ENCODE measurements around the gene ACHE. TPM values are rescaled to one million over a fixed set of nuclear protein-coding genes. Genes with fewer than 3 reads are reported as not detected.
"Not testable (repeated sequence)": the region's sequence is repeated elsewhere in the genome, so short reads cannot be mapped to it uniquely, and the experiment has no call there.

ACHE gene
- total and polyA plus RNA-seq, 4 donors: 0.15 to 17.6 (median 0.21) TPM

- TF ChIP-seq FOXA1 (IDR thresholded peaks at IDR 0.05): peak; percentile 93
- TF ChIP-seq JUND (IDR thresholded peaks at IDR 0.05): peak; percentile 93 to 97
These were observed 18.7 kb upstream of the ACHE start (continued) for GRCh38 chr7:100914208-100914878.

- no peak for DNase-seq (ENCODE audit: low spot score)
- 89% methylated on average over 3 of the region's 3 CpGs for WGBS
These were observed 15.8 kb upstream of the ACHE start for GRCh38 chr7:100911484-100911883.

GRCh38 chr7:100910443-100910842 lies 14.8 kb upstream of the ACHE start:
- H3K36me3 ChIP-seq (ENCODE audit: control insufficient read depth in 4 of 4, insufficient read depth in 3 of 4, low read depth in 1 of 4, low read length in 3 of 4); H3K27ac ChIP-seq (ENCODE audit: low read depth in 1 of 2, low read length in 2 of 2); H3K9ac ChIP-seq (ENCODE audit: low read depth in 1 of 2, low read length in 2 of 2); H3K4me3 ChIP-seq (ENCODE audit: low read depth in 1 of 3, low read length in 3 of 3); H3K27me3 ChIP-seq (ENCODE audit: control insufficient read depth in 4 of 4, insufficient read depth in 4 of 4, low read length in 3 of 4); H3K9me3 ChIP-seq (ENCODE audit: control insufficient read depth in 4 of 4, low read length in 3 of 4); DNase-seq (ENCODE audit: low spot score): not testable (repeated sequence)
- 70% methylated on average over 7 of the region's 7 CpGs for WGBS
- peaks cover 4 to 17% (median 7%) of the 10 kb centered on the region in 4 donors for H3K4me1 ChIP-seq (ENCODE audit: control insufficient read depth in 4 of 4, insufficient read depth in 4 of 4, low read length in 3 of 4)

More at GRCh38 chr7:100911484-100911883, 15.8 kb upstream of the ACHE start:
- Histone ChIP-seq H3K27ac (ENCODE audit: low read depth in 1 of 2, low read length in 2 of 2) (no peak overlapping the region), H3K4me1 (ENCODE audit: control insufficient read depth in 4 of 4, insufficient read depth in 4 of 4, low read length in 3 of 4) (peaks cover 4 to 20% (median 7%) of the 10 kb centered on the region in 4 donors), H3K36me3 (ENCODE audit: control insufficient read depth in 4 of 4, insufficient read depth in 3 of 4, low read depth in 1 of 4, low read length in 3 of 4) (no peaks in the 10 kb centered on the region), H3K27me3 (ENCODE audit: control insufficient read depth in 4 of 4, insufficient read depth in 4 of 4, low read length in 3 of 4) (no peaks in the 10 kb centered on the region), H3K4me3 (ENCODE audit: low read depth in 1 of 3, low read length in 3 of 3) (no peak overlapping the region), H3K9ac (ENCODE audit: low read depth in 1 of 2, low read length in 2 of 2) (no peak overlapping the region), H3K9me3 (ENCODE audit: control insufficient read depth in 4 of 4, low read length in 3 of 4) (peaks cover 0 to 2% (median 0%) of the 10 kb centered on the region in 4 donors)
- TF ChIP-seq HNF4A (conservative IDR thresholded peaks at IDR 0.05) (no peak), CTCF (IDR thresholded peaks at IDR 0.05; ENCODE audit: low read depth, low read length, missing input control) (no peak), REST (IDR thresholded peaks at IDR 0.05) (no peak), JUND (IDR thresholded peaks at IDR 0.05) (no peak), RXRA (IDR thresholded peaks at IDR 0.05) (no peak), MAX (IDR thresholded peaks at IDR 0.05) (no peak), YY1 (IDR thresholded peaks at IDR 0.05) (no peak), SP1 (IDR thresholded peaks at IDR 0.05) (no peak)

GRCh38 chr7:100908512-100908911 lies 12.8 kb upstream of the ACHE start:
- TF ChIP-seq HNF4A (conservative IDR thresholded peaks at IDR 0.05): no peak
- Histone ChIP-seq H3K36me3 (ENCODE audit: control insufficient read depth in 4 of 4, insufficient read depth in 3 of 4, low read depth in 1 of 4, low read length in 3 of 4) (no peaks in the 10 kb centered on the region), H3K4me3 (ENCODE audit: low read depth in 1 of 3, low read length in 3 of 3) (no peak overlapping the region), H3K4me1 (ENCODE audit: control insufficient read depth in 4 of 4, insufficient read depth in 4 of 4, low read length in 3 of 4) (peaks cover 2 to 6% (median 3%) of the 10 kb centered on the region in 4 donors), H3K27me3 (ENCODE audit: control insufficient read depth in 4 of 4, insufficient read depth in 4 of 4, low read length in 3 of 4) (no peaks in the 10 kb centered on the region), H3K27ac (ENCODE audit: low read depth in 1 of 2, low read length in 2 of 2) (no peak overlapping the region), H3K9me3 (ENCODE audit: control insufficient read depth in 4 of 4, low read length in 3 of 4) (peaks cover 0 to 2% (median 0%) of the 10 kb centered on the region in 4 donors), H3K9ac (ENCODE audit: low read depth in 1 of 2, low read length in 2 of 2) (no peak overlapping the region)
- WGBS: 77% methylated on average over 5 of the region's 5 CpGs
- DNase-seq (ENCODE audit: low spot score): no peak

Measured in liver (tissue), 9 donors.